ENCODE data around the gene FRY.

Gene FRY

DNA sequence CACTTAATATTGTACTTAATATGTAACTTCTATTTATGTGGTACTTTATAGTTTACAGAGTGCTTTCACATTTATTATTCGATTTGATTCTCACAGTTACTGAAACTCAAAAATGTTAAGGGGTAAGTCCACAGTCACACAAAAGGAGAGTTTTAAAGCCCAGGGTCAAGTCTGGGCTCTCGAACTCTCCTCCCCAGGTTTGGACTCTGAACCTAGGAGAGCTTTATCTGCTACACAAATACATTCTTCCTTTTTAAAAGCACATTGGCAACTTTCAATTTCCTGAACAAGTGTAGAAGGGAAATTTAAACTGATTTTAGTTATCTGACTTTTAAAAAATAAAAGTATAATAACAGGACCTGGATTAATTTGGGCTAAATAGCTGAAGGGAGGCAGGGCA is 144.4 kb downstream of the FRY start:
- no peak for DNase-seq (ENCODE audit: low spot score)

DNA sequence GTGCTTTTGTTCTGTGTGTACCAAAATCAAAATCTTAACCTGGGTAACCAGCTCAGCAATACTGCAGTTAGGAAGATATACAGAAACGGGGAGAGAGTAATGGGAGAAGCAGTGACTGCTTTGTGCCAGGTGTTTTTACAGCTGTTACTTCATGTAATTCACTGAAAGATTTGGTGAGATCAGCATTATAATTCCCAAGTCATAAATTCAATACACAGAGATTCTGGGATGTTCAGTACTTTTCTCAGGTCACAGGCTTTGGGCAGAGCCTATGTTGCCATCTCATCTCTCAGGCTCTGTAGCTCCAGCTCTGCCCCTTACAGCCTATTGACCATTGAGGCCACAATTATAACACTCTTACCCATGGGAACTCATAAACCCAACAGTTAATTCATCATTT is 145.1 kb downstream of the FRY start:
- DNase-seq (ENCODE audit: low spot score): no peak

- no peak for DNase-seq (ENCODE audit: low spot score)
These were observed 147.2 kb downstream of the FRY start for GRCh38 chr13:32178763-32179162.

DNA sequence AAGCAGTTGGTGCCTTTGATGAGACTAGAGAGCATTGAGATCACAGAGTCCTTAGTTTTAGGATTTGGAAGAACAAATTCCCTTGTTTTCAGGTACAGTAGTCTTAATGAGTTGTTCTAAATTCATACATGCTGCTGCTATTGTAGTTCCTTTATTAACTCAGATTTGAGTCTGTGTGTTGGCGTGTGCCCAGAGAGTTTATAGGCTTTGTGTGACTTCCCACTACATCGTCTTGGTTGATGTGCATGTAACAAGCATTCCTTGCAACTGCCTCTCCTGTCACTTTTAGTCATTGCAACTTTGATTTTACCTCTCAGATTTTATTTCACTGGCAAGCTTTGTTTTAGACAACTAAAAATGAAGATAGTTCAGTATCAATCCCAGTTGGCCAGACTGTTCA is 148.1 kb downstream of the FRY start:
- no peak for DNase-seq (ENCODE audit: low spot score)

DNA sequence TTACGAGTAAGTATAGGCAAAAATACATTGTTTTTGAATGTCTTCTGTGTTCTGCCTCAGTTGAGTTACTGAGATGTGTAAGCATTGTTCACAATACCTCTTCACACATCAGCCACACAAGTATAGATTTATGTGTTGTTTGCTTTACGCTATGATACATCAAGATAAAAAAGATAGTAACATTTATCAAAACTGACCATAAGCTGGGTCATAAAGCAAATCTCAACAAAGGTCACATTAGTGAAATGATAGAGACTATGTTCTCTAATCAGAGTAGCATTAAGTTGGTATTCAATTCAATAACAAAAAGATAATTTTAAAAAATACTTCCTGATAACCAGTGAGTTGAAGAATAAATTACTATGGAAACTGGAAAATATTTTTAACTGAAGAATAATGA is 156.1 kb downstream of the FRY start:
- DNase-seq (ENCODE audit: low spot score): no peak

DNA sequence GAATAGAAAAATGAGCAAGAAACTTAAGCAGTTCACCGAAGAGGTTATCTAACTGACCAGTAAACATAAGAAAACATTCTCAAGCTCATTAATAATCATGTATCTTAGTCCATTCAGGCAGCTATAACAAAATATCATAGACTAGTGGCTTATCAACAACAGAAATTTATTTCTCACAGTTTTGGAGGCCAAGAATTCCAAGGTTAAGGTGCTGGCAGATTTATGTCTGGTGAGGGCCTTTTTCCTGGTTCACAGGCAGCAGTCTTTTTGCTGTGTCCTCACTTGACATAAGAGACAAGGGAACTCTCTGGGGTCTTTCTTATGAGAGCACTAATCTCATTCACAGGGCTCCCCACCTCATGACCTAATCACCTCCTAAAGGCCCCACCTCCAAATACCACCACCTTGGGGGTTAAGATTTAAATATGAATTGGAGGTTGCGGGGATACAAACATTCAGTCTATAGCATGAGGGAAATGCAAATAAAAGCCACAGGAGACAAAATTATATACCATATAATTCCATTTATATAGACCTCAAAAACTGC is 160.0 kb downstream of the FRY start:
- no peak for DNase-seq (ENCODE audit: low spot score)

- DNase-seq (ENCODE audit: low spot score): no peak
These were observed 164.1 kb downstream of the FRY start for GRCh38 chr13:32195713-32196112.

GRCh38 chr13:32199168-32199567 is 167.6 kb downstream of the FRY start:
- DNase-seq (ENCODE audit: low spot score): no peak

DNA sequence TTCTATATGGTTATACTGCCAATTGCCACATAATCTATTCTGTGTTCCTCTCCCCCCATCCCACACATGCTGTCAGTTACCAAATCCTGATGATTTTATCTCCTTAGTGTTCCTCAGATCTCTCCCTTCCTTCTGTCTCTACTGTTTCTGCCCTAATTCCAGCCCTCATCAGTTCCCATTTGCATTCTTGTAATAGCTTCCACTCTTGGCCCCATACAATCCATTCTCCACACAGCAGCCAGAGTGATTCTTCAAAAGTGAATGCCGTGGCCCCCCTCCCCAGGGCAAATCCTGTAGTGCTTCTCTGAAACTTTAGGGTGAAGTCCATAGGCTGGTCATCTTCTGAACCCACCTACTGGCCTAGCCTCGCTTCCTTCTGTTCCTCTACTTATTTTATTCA is 169.2 kb downstream of the FRY start:
- no peak for DNase-seq (ENCODE audit: low spot score)

- no peak for DNase-seq (ENCODE audit: low spot score)
These were observed 170.2 kb downstream of the FRY start for GRCh38 chr13:32201809-32202208.

- DNase-seq (ENCODE audit: low spot score): no peak
These were observed 170.7 kb downstream of the FRY start for GRCh38 chr13:32202268-32202667.

DNA sequence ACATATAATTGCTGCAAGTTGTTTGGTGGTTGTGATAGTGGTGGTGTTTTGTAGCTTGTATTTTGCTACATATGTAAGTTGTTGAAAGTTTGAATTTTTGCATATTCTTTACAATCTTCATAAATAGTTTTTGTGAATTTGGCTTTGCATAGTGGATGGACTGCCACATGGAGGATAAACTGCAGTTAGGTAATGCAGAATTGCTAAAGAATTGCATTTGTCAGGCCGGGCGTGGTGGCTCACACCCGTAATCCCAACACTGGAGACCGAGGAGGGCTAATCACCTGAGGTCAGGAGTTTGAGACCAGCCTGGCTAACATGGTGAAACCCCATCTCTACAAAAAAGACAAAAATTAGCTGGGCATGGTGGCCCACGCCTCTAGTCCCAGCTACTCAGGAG is 171.6 kb downstream of the FRY start:
- DNase-seq (ENCODE audit: low spot score): no peak

GRCh38 chr13:32203736-32204135 is 172.2 kb downstream of the FRY start:
- no peak for DNase-seq (ENCODE audit: low spot score)

GRCh38 chr13:32205431-32206096 is 174.0 kb downstream of the FRY start:
- no peak for DNase-seq (ENCODE audit: low spot score)

DNA sequence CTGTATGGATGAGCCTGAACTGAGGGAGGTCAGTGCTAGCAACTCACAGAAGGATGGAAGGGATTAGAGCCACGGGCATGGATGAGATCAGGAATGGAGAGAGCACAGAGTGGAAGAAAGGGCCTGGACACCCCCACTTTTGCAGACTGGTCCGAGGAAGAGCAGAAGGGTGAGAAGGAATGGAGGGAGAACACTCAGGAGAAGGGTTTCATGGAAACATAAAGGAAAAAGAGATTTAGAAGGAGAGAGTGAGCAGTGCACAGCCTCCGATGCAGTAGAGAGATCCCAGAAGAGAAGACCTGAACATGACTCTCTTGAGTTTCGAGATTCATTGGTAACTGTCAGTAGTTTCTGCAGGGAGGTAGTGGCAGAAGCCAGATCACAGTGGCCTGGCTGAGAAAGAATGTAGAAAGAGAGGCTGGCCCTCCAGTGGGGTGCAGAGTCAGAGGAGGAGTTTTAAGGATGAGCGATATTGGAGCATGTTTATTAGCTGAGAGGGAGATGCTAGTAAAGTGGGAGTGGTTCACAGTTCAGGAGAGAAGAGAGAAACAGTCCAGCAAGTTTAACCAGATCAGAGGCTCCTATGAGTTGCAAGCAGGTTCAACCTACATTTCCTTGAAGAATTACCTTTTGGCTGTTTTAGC is 174.6 kb downstream of the FRY start:
- DNase-seq (ENCODE audit: low spot score): no peak

GRCh38 chr13:32208860-32209259 is 177.3 kb downstream of the FRY start:
- no peak for DNase-seq (ENCODE audit: low spot score)

DNA sequence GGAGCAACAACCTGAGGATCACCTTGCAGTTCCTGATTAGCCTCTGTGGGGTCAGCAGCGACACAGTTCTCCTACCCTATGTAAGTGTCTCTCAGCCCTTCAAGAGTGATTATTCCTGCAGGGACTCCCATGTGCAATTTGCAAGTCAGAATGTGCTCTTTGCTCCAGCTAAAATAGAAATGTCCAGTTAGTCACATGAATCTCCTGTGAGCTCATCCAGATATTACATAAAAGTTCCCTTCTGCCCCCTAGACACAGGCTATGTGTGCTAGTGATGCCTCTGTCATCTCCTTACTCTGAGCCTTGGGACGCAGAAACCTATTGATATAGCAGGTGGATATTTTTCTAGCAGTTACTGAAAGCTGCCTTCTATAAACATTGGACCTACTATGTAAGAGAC is 178.1 kb downstream of the FRY start:
- DNase-seq (ENCODE audit: low spot score): no peak

- no peak for DNase-seq (ENCODE audit: low spot score)
These were observed 178.5 kb downstream of the FRY start for GRCh38 chr13:32210101-32210500.

DNA sequence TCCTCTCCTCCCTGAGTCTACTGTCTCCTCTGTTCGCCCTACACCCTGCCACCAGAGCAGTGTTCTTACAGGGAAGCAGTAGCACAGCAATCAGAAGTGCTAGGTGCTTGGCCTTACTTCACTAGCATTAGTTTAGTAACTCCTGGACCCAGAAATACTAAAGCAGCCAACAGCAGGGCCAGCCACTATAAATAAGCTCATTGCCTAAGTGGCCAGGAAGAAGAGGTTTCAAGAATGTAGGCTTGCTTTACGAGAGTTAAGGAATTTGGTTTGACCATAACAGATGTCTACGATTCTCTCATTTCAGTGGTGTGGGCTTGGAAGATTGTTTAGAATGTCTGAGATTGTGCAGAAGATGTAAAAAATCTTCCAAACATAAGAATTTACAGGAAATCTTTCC is 180.2 kb downstream of the FRY start:
- DNase-seq (ENCODE audit: low spot score): no peak

DNA sequence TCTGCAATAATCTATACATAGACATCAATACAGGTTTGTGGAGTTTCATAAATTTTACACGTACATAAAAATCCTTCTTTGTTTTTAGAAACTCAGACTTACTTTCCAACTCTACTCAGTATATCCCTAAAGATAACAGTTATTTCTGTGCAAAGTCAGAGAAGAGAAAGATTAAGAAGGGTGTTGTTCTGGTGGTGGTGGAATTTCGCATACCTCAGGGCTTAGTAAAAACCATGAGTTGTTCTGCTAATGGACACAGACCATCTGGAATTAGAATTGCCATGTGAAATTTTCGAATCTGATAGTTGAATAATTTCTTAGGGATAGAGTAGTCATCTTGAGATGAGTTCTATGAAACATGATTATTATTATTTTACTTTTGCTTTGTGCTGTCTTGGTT is 180.8 kb downstream of the FRY start:
- no peak for DNase-seq (ENCODE audit: low spot score)

DNA sequence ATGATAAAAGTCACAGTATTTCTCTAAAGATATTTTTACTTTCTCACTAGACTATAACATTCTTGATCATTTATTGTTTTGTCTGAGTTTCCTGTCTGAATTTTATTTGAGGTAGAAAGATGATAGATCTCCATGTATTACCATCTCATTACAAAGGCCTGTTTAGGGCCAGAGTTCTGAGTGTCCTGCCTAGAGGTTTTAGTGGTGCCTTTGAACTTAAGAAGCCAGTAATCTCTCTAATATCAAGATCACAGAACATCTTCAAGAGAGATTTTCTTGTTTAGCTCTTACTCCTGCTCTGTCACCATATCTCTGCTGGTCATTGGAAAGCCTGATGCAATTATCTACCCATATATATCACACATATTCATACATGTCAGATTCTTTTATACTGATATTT is 182.1 kb downstream of the FRY start:
- DNase-seq (ENCODE audit: low spot score): no peak

DNA sequence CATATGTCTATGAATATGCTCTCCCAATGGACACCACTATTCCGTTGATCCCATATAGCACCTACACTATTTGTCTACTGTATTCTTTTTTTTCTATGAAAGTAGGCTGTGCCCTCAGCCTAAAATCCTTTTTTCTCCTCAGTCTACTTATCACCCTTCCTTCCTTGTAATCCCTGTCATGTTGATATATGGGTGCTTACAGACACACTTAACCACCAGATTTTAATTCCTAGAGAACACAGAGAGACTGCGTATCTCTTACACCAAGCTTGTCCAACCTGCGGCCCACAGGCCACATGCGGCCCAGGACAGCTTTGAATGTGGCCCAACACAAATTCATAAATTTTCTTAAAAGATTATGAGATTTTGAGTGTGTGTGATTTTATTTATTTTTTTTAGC is 182.5 kb downstream of the FRY start:
- no peak for DNase-seq (ENCODE audit: low spot score)

DNA sequence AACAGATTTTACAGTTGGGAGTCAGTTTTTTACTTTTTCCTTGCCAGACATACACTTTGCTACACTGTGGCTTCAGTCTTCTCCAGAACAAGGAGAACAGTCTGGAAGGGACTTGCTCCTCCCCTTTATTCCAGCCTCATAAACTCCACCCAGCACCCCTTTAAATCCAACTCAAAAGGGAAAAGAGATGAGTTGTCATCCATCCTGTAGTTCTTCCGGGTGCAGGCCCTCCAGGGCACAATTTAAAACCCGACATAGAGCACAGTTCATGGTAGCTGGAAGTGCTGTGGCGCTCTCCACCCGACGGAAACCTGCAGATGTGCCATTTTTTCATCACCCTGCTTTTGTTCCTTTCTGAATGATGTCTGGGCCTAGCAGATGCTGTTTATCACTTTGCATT is 184.7 kb downstream of the FRY start:
- DNase-seq (ENCODE audit: low spot score): no peak
